ENCODE results near the gene ATP9A.

Gene ATP9A

GRCh38 chr20:51566594-51566993, 201.6 kb downstream of the ATP9A start:
- no peak for DNase-seq

DNA sequence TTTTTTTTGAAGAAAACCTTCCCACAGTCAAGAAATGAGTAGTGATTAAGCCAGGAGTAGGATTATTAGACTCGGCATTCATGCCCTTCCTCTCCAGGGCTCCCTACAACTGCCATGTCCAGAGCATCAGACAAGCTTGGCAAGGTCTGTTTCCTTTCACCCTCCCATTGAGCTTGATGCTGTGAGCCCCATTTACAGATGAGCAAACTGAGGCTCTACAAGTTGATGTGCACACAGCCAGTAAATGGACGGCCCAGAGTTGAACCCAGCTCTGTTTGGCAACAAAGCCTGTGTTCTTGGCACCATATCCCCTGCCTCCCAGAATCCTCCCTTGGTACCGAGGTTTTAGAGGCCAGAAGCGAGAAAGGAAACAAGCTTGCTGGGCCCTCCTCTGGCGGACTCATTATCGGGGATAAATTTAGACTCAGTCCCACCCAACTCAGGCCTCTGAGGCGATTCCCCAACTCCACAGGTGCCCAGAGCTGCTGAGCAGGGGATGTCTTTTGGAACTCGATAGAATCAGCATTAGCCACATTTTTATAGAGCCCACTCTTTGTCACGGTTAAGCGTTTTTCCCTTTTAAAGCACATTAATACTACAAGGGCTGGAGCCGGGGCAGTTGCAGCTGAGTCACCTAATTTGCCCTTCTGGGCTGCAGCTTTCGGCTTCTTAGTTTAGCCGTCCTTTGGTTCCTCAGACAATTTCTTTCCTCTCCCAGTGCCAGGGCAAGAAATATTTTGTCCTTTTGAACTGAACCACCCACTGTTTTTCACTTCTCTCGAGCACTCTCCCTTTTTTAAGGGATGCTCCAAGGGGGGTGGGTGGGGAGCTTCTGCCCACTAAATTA, 202.7 kb downstream of the ATP9A start:
- no peak for DNase-seq

DNA sequence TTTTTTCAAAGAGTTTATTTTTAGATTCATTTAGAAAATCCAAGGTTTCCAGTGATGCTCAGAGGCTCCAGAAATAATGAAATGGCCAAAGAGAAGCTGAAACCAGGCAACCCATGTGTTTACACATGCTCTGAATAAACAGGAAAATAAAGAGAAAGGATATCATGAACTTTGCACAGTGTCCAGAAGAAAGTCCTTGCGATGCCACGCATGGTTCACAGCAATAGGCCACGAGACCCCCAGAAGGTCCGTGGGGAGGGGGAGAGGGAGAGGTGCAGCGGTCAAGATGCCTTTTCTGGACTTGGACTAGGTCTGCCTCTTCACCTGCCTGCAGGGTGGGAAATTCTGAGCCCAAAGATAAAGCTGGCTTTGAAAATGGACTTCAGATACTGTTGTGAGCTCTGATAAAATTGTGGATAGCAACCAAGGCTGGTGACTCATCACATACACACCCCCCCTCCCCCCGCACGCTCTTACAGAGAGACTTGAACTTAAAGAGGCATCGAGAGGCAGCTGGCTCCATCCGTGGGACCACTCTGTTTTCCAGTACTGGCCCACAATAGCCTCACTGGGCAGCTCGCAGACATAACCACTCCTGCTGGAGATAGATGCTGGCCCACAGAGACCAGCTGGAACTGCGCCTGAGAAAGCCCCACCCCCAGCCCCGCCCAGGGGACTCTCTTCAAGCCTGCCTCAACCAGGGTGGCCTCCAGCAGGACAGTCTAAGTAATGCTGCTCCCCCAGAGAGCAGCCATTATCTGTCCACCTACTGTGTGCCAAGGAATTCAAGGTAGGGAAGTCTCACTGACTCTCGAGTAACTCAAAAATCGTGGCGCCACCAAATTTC, 204.5 kb downstream of the ATP9A start:
- DNase-seq, result no peak

- no peak for DNase-seq
Observed at GRCh38 chr20:51563174-51563485, 205.1 kb downstream of the ATP9A start.

DNA sequence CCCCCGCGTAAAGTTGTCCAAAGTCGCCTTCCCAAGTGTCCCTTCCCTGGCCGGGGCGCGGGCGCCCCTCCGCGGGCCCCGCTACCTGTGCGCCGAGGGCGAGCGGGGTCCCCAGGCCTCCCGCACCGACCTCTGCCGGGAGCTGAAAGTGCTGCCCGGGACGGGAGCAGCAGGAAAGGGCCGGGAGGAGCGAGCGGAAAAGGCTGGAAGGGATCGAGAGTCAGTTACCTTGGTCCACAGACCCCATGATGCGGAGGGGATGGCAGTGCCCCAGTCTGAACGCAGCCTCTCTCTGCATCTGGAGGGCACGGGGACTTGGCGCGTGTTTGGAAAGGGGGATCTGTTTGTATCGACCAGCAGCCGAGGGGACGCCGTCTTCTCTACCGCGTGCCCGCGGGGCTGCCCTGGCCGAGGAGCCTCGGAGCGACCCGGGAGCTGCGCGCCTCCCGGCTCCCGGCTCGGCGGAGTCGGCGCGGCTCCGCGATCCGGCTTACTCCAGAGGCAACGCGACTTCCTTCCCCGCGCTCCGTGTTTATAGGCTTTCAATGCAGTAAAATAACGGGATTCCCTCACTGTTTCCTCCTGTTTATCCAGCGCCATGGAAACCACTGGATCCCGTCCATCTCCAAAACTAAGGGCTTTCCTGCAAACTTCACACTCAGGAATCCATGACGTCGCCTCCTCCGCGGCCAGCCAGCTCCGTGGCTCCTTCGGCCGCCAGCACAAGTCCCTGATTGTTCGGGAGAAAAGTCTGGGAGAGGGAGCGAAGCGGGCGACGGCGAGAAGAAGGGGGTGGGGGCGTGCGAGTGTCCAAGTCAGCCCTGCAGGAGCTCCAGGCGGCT, 205.6 kb downstream of the ATP9A start:
- DNase-seq, result no peak

GRCh38 chr20:51562027-51562331, 206.2 kb downstream of the ATP9A start:
- no peak for DNase-seq

GRCh38 chr20:51560550-51561307, 207.5 kb downstream of the ATP9A start:
- no peak for DNase-seq

DNA sequence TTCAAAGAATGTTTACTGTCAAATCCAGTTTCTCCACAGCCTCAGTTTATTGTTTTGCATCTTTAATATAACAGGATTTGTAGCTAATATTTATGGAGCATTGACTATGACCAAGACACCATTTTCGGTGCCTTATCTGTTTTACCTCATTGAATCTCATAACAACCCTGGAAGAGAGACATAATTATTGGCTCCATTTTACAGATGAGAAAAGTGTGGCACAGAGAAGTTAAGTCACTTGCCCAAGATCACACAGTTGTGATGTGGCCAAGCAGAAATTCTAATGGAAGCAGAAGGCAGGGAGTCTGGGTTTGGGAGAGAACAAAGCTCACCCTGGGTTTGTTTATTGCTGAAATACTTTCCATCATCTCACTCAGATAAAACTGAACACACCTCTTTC, 208.1 kb downstream of the ATP9A start:
- no peak for DNase-seq

DNA sequence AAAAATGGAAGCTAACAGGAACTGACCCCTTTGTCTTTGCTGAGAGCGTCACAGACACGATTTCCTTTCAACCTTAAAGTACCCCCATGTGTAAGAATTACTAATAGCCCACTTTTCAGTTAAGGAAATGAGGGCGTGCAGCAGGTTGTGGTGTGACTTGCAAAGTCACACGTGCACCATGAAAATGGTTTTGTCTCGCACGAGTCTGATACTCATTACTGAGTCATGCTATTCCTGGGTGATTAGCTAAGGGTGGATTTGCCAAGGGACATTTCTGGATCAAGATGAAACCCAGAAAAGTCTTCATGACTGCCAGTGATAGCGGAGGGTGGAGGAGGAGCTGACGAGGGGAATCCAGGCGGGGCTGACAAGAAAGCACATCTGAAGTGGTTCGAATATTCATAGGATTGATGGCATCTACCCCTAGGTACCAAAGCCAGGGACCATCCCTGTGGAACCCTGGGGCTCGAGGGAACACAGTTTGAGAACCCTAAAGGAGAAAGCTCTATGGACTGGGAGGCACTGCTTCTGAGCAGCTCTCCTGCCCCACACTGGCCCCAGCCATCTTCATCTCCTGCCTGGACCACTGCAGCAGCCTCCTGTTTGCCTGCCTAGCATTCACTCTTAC, 213.5 kb downstream of the ATP9A start:
- DNase-seq, result no peak

DNA sequence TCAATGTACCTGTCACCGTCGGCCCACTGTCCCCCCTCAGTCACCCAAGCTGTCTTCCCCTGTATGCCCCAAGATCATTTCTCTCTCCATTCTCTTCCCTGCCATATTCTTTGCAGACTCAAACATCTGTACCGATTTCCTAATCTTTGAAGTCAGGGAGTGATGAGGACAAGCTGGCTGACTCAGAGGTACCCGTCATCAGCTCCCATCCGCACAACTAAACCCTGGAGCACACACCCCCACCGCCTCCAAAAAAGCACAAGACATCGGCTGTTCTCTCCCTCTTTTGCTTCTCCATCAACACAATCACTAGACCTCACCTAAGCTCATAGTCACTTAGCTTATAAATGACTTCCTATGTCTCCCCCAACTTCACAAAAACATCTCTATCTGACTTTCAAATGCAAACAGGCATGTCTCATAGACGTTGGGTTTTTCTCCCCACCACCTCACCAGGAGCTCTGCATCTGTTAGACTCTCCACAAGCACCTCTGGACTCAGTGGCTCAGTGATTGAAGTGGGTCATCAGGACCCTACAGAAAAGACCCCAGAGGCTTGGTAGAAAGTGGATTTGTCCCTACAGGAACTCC, 214.2 kb downstream of the ATP9A start:
- DNase-seq, result no peak

GRCh38 chr20:51551186-51551585, 217.0 kb downstream of the ATP9A start:
- DNase-seq, result no peak

DNA sequence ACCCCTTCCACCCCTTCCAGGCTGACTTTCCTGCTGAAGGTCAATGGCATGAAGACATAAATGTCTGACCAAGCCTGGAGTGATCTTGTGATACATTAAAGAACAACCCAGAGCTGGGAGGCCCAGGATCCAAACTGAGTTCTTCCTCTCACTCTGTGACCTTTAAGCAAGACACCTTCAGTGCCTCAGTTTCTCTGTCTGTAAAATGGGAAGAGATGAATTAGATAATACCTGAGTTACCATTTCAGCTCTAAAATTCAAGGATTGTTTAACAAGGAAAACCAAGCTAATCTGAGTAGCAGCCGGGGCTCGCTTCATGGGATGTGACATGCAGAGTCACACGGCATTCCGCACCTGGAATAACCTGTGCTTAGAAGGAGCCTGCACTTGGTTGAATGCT, 218.7 kb downstream of the ATP9A start:
- DNase-seq, result no peak

GRCh38 chr20:51547951-51548350, 220.2 kb downstream of the ATP9A start:
- no peak for DNase-seq

Data from NCI-H1930 (cell line).